SJCRH30 (cell line): ENCODE data around the gene ADGRD1. TPM values are rescaled to one million over a fixed set of nuclear protein-coding genes. Genes with fewer than 3 reads are reported as not detected.

ENCODE experiments used
- DNase-seq, 2 experiments: peaks; one replicate each; pipeline ENCODE4 v3.0.0-alpha.2; 2015 to 2020
- H3K27ac ChIP-seq: fragments of 250-450 bp; sonication (Bioruptor Pico); 2 replicates; pipeline ENCODE4 v1.5.1; 2020; ENCODE audit warnings: mild to moderate bottlenecking, moderate library complexity
- H3K27me3 ChIP-seq: fragments of 250-450 bp; sonication (Bioruptor Pico); 2 replicates; pipeline ENCODE4 v1.5.1; 2020; ENCODE audit warnings: mild to moderate bottlenecking, moderate library complexity
- H3K36me3 ChIP-seq: fragments of 250-450 bp; sonication (Bioruptor Pico); 2 replicates; pipeline ENCODE4 v1.5.1; 2020; ENCODE audit warnings: mild to moderate bottlenecking, moderate library complexity
- H3K4me1 ChIP-seq: fragments of 250-450 bp; sonication (Bioruptor Pico); 2 replicates; pipeline ENCODE4 v1.5.1; 2020; ENCODE audit warnings: mild to moderate bottlenecking, moderate library complexity
- H3K4me3 ChIP-seq: fragments of 250-450 bp; sonication (Bioruptor Pico); 2 replicates; pipeline ENCODE4 v1.5.1; 2020; ENCODE audit warnings: mild to moderate bottlenecking, moderate library complexity
- H3K9me3 ChIP-seq: fragments of 250-450 bp; sonication (Bioruptor Pico); replicated peaks from 2 replicates; pipeline ENCODE4 v1.5.1; 2020; ENCODE audit warnings: mild to moderate bottlenecking, moderate library complexity
- total RNA-seq: library from RNA; depleted of rRNA; stranded (reverse); fragments of >200 nt; shearing (Covaris generic); gene quantifications from 2 replicates; pipeline ENCODE4 v1.2.3, GENCODE V29; 2014

Gene ADGRD1
- total RNA-seq, 1 experiment from 2014 or later = 0.36 TPM

DNA sequence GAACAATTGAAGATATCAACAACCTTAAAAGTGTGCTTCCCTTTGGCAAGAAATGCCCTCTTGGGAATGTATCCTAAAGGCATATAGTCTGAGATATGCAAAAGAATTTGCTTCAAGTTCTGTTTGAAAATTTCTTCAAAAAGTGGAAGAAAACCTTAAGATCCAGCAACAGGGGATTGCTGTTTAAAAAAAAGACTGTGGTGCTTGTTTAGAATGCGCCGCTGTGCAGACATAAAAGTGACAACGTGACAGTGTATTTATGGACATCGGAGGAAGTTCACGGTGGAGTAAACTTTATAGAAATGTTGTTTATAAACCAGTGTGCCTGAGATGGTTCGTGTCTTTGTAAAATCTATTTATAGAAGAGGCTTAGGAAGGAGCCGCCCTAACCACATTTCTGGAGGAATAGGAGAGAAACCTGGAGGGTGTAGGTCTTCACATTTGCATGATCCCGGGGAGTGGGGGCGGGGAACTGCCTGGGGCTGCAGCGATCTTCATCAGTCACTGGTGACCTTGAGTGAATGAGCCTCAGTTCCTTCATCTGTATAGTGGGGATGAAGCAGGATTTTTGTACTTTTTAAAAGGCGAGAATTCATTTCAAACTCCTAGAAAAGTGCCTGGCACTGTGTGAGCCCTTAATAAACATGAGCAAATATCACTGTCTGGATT is 27.5 kb downstream of the ADGRD1 start:
- no peaks in the 10 kb centered on the region for H3K4me1 ChIP-seq
- H3K27me3 ChIP-seq = 0 out of 2 replicates have a peak, but pooled peaks cover 2% of the 10 kb centered on the region
- no peaks in the 10 kb centered on the region for H3K36me3 ChIP-seq
- no peak overlapping the region for H3K4me3 ChIP-seq
- no peak for DNase-seq
- H3K27ac ChIP-seq = no peak overlapping the region
- H3K9me3 ChIP-seq = no peaks in the 10 kb centered on the region

DNA sequence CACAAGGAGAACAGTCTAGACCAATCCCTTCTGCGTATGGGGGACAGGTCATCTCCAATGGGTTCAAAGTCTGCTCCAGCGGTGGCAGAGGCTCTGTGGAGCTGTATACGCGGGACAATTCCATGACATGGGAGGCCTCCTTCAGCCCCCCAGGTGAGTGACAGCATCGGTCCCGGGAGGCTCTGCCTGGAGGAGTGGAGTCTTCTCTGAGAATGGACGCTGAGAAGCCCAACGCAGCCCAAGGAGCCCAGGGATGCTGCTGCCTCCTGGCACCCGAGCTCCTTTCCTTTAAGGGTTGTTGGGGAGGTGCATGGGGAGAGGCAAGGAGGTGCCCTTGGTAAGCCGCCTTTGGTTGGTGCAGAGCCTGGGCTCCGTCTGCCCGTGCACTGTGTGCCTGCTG is 28.2 kb downstream of the ADGRD1 start:
- no peak for DNase-seq
- H3K9me3 ChIP-seq = no peaks in the 10 kb centered on the region
- H3K27me3 ChIP-seq = 0 out of 2 replicates have a peak, but pooled peaks cover 4% of the 10 kb centered on the region
- H3K4me3 ChIP-seq = no peak overlapping the region
- no peaks in the 10 kb centered on the region for H3K4me1 ChIP-seq
- no peaks in the 10 kb centered on the region for H3K36me3 ChIP-seq
- no peak overlapping the region for H3K27ac ChIP-seq

DNA sequence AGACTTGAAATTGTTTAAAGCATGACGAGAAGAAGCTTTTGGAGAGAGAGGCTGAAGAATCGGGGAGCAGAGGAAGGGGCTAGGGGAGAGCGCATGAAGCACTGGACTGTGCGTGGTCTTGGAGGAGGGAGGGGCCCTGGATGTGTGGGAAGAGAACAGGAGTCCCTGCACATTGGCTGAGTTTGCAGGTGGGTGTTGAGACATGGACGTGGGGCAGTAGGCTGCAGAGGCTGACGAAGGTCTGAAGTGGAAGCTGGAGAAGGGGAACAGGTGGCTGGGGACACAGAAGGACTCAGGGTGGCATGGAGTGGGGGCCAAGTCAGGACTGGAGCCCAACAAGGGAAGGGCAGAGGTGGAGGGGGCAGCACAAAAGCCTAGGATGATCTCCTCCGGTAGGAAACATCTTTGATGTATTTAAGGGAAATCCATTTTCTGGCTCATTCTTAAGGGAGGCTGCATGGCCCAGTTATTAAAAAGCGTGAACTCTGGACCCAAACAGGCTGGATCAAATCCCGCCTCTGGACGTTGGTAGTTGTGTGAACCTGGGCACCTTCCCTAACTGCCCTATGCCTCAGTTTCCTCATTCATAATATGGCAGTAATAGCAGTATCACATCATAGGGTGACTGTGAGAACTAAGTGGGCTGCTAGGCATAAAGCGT is 29.0 kb downstream of the ADGRD1 start:
- no peaks in the 10 kb centered on the region for H3K36me3 ChIP-seq
- no peaks in the 10 kb centered on the region for H3K9me3 ChIP-seq
- H3K4me1 ChIP-seq = no peaks in the 10 kb centered on the region
- DNase-seq = no peak
- H3K27me3 ChIP-seq = 0 out of 2 replicates have a peak, but pooled peaks cover 5% of the 10 kb centered on the region
- H3K27ac ChIP-seq = no peak overlapping the region
- no peak overlapping the region for H3K4me3 ChIP-seq

DNA sequence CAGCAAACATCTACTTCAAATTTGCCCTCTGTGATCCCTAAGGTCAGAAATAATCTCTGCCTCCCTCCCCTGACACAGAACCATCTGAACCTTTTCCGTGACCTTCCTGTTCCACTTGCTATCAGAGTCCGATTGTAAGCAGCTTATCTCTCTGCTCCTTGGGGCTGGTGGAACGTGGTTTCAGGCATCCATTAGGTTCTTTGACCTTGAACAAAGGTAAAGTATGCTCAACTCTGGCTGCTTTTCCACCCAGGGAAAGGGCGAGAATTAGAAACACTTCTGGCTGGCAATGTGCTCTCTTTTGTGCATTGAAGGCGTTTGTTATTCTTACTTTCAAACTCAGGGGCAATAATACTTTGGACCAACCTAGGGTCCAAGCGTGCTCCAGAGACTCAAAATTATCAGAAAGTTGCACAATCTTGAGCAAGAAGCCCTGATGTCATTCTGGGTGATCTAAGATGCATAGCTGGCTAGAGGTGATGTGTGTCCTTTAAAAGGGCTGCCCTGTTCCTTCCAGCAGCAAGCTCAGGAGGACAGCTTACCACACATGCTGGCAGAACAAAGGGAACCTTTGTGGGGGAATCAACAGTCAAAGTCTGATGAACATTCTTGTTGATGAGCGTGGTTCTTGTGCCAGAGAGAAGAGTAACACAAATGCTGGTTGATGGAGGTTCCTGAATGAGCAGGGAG is 29.8 kb downstream of the ADGRD1 start:
- H3K27ac ChIP-seq = no peak overlapping the region
- DNase-seq = no peak

DNA sequence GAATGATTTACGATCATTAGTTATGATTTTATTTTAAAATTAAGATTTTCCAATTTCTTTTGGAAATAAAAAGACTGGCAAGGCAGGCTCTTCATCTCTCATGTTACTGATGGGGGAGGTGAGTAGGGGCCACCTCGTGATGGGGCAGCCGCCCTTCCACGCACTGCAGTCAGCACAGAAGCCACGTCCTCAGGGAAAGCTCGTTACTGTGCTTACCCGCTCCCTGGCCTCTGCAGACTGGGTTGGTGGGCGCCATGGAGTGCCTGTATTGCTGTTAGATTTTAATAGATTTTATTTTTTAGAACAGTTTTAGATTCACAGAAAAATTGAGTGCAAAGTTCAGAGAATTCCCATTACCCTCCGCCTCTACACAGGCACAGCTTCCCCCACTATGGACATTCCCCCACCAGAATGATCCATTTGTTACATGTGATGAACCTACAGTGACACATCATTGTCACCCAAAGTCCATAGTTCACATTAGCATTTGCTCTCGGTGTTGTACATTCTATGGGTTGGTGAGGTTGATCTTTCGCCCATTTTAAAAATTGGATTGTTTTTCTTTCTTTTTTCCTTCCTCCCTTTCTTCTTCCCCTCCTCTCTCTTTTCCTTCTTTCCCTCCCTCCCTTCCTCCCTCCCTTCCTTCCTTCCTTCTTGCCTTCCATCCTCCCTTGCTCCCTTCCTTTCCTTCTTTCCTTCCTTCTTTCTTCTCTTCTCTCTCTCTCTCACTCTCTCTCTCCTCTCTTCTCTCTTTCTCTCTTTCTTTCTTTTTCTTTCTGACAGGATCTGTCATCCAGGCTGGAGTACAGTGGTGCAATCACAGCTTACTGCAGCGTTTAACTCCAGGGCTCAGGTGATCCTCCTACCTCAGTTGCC is 30.7 kb downstream of the ADGRD1 start:
- H3K4me3 ChIP-seq = no peak overlapping the region
- no peaks in the 10 kb centered on the region for H3K4me1 ChIP-seq
- DNase-seq = no peak
- no peak overlapping the region for H3K27ac ChIP-seq
- H3K27me3 ChIP-seq = 0 out of 2 replicates have a peak, but pooled peaks cover 3% of the 10 kb centered on the region
- H3K9me3 ChIP-seq = no peaks in the 10 kb centered on the region
- H3K36me3 ChIP-seq = no peaks in the 10 kb centered on the region

More for the DNA sequence above, 29.8 kb downstream of the ADGRD1 start:
- no peaks in the 10 kb centered on the region for H3K36me3 ChIP-seq
- H3K4me3 ChIP-seq = no peak overlapping the region
- 0 out of 2 replicates have a peak, but pooled peaks cover 5% of the 10 kb centered on the region for H3K27me3 ChIP-seq
- H3K9me3 ChIP-seq = no peaks in the 10 kb centered on the region
- H3K4me1 ChIP-seq = no peaks in the 10 kb centered on the region

DNA sequence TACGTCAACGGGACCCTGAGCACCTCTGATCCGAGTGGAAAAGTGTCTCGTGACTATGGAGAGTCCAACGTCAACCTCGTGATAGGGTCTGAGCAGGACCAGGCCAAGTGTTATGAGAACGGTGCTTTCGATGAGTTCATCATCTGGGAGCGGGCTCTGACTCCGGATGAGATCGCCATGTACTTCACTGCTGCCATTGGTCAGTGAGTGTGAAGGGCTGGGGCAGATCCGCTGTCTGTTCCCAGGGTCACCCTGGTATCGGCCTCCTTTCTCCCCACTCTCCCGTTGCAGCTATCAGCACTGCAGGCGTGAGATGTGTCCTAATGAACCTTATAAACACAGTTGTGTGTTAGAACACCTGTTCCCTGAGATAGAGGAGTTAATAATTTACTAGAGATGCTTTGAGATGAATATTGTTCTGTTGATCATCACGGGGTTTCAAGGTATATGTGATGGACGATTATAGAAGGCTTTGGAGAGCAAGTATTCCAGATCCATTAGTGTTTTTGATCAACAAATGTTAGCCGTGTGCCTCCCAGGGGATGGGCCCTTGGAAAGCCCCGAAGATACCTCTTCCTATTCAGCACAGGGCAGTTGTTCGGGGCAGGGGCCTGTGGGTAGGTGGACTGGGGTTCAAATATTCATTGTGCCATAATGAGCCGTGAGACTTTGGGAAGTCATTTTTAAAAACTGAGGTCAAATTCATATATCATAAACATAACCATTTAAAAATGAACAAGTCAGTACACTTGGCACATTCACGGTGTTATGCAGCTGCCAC is 33.6 kb downstream of the ADGRD1 start:
- Histone ChIP-seq H3K9me3 (no peaks in the 10 kb centered on the region), H3K4me1 (no peaks in the 10 kb centered on the region), H3K27me3 (0 out of 2 replicates have a peak, but pooled peaks cover 3% of the 10 kb centered on the region), H3K27ac (no peak overlapping the region), H3K4me3 (no peak overlapping the region), H3K36me3 (no peaks in the 10 kb centered on the region)
- DNase-seq = no peak

DNA sequence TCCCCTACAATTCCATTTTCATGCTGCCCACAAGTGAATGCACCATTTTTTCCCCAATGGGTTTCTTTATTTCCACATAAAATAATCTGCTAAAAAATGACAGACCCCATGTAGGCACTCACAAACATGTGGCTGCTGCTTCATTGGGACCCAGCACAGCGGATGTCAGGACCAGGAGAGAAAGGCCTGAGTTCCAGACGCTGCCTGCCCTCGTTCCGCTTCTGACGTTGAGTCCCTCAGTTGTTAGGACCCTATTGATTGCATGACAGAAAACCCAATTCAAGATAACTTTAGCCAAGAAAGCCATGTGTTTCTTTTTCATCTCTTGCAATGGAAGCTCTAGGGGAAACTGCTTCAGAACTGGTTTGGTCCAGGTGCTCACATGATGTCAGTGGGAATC is 34.6 kb downstream of the ADGRD1 start:
- no peak overlapping the region for H3K4me3 ChIP-seq

DNA sequence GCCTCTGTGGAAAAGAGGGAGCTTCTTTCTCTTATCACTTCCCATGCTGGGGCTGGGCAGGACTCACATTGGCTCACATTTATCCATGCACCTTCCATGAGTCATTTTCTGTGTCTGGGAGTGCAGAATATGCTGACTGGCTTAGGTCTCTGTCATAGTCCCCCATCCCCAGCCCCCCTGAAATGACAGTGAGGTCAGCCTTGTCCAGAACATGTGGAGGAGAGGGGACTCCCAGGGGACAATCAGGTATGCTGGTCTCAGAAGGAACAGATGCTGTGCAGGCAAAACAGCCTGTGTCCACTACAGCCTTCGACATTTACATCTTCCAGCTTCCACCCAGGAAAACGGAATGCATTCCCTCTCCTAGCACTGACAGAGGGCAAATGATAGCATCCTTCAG is 35.0 kb downstream of the ADGRD1 start:
- H3K27ac ChIP-seq = no peak overlapping the region
- H3K4me3 ChIP-seq = no peak overlapping the region

More for the DNA sequence above, 34.6 kb downstream of the ADGRD1 start:
- Histone ChIP-seq H3K27ac (no peak overlapping the region), H3K27me3 (0 out of 2 replicates have a peak, but pooled peaks cover 3% of the 10 kb centered on the region), H3K36me3 (no peaks in the 10 kb centered on the region), H3K4me1 (no peaks in the 10 kb centered on the region), H3K9me3 (no peaks in the 10 kb centered on the region)
- no peak for DNase-seq

DNA sequence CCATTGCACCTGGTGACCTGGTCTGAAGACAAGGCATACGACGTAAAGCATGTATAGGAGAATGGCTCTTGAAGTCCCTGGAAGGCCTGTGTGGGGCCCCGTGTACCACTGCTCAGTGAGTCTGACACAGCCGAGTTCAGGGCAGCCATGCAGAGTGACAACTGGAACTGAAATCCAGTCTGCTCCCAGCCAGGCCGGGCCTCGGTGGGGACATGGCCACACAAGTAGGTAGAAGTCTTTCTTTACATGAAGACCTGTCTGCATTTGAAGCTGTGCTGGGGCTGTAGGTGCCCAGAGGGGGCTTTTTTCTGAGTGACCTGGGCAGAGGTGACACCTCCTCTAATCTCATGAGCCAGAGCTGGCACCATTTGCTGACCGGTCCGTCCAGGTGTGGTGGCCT is 35.7 kb downstream of the ADGRD1 start:
- H3K27me3 ChIP-seq = 0 out of 2 replicates have a peak, but pooled peaks cover 3% of the 10 kb centered on the region
- no peak overlapping the region for H3K27ac ChIP-seq
- H3K9me3 ChIP-seq = no peaks in the 10 kb centered on the region
- no peaks in the 10 kb centered on the region for H3K4me1 ChIP-seq
- no peak for DNase-seq
- H3K36me3 ChIP-seq = no peaks in the 10 kb centered on the region
- H3K4me3 ChIP-seq = no peak overlapping the region

More for the DNA sequence above, 35.0 kb downstream of the ADGRD1 start:
- H3K4me1 ChIP-seq = no peaks in the 10 kb centered on the region
- no peak for DNase-seq
- no peaks in the 10 kb centered on the region for H3K9me3 ChIP-seq
- H3K36me3 ChIP-seq = no peaks in the 10 kb centered on the region
- 0 out of 2 replicates have a peak, but pooled peaks cover 3% of the 10 kb centered on the region for H3K27me3 ChIP-seq

DNA sequence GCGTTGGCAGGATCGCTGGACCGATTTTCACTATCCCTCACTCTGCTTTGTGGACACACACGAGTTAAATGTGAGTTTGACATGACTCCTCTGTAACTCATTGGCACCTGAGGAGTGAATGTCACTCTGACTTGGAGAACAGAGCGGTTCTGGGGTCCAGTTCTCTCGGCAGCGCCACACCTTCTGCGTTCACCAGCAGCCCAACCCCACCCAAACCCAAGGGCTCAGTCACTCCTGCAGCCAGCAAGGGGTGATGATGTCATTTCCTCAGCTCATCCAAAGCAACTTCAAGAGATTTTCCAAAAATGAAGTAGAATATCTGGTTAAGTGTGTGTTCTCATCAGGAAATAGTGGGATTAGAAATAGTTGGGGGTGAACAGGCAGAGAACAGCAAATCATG is 36.3 kb downstream of the ADGRD1 start:
- no peak overlapping the region for H3K27ac ChIP-seq
- no peaks in the 10 kb centered on the region for H3K4me1 ChIP-seq
- DNase-seq = no peak
- H3K27me3 ChIP-seq = 0 out of 2 replicates have a peak, but pooled peaks cover 3% of the 10 kb centered on the region
- H3K9me3 ChIP-seq = no peaks in the 10 kb centered on the region
- H3K4me3 ChIP-seq = no peak overlapping the region
- no peaks in the 10 kb centered on the region for H3K36me3 ChIP-seq

DNA sequence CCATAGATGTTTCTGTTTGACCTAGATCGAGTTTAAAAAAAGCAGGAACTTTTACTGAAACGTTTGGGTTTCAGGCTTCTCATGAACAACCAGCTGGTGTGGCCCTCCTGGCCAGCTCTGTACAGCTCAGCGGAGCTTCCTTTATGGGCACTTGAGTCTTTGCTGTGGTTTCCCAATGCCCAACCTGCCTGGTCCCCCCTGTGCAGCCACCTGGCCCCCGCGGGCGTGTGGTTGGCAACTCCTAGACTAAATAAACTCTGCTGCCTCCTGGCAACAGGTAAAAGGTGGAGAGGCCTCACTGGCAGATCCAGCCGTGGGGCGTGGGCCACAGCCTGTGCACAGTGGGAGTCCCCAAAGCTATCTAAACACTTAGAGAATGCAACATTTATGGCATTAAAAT is 38.7 kb downstream of the ADGRD1 start:
- no peak for DNase-seq
- H3K9me3 ChIP-seq = no peaks in the 10 kb centered on the region

DNA sequence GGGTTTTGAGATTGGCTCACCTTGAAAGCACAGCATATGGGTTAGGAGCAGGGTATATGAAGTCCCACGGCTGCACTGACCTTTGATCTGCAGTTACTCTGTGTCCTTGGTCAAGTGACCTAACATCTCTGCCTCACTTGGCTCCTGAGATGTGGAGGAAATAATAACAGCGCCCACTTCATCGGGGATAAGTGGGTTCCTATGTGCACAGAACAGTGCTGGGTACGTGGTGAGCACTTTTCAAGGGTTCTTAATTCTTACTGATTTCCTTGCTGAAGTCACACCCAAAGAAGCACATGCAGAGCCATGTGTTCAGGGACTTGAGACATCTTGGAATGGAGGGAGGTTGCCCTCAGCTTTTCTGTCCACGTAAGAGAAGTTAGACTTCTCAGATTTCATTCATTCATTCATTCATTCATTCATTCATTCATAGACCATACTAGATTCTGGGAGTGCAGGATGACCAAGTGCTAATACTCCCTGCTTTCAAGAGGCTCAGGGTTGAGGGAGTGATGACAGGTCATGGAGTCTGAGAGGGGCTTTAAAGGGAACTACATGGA is 39.4 kb downstream of the ADGRD1 start:
- Histone ChIP-seq H3K4me3 (no peak overlapping the region), H3K27me3 (no peaks in the 10 kb centered on the region), H3K4me1 (no peaks in the 10 kb centered on the region), H3K9me3 (no peaks in the 10 kb centered on the region), H3K36me3 (no peaks in the 10 kb centered on the region), H3K27ac (no peak overlapping the region)
- no peak for DNase-seq

More for the DNA sequence above, 38.7 kb downstream of the ADGRD1 start:
- H3K4me1 ChIP-seq = no peaks in the 10 kb centered on the region
- no peaks in the 10 kb centered on the region for H3K36me3 ChIP-seq
- no peaks in the 10 kb centered on the region for H3K27me3 ChIP-seq
- no peak overlapping the region for H3K4me3 ChIP-seq
- no peak overlapping the region for H3K27ac ChIP-seq

DNA sequence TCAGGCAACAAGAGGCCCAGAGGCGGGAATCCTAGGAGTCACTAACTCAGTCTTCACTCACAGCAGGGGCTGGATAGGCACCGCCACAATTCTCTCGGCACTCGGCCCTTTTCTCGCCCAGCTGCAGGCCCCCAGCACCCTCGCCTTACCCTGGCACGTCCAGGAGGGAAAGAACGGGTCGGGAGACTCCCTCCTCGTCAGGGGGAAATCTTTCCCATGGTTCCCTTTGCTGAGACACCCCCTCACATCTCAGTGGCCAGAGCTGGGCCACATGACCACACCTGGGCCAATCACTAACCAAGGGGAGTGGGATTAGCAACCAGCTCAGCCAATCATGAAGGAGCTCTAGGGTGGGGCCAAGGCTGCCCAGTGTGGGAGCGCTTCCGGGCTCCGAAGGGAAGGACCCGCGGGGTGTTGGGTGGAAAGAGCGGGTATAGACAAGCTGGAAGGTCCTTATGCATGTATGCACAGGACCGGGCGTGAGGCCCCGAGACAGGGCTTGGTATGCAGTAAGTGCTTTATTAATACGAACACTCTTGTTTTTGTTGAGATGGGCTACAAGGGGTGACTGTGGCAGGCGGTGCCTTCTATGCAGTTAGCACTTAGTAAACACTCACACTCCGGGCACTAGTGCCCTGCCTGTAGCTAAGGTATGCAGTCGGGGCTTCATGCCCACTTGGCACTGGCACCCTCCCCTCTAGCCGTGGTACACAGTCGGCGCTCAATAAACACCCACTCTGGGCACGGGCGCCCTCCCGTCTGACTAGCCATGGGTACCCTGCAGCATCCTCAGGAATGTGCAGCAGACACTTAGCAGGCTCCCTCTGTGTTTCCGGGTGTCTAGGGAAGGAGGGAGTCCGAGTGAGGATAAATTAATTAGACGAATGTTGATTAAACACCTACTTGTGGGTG is 40.3 kb downstream of the ADGRD1 start:
- no peaks in the 10 kb centered on the region for H3K9me3 ChIP-seq

More for the DNA sequence above, 40.3 kb downstream of the ADGRD1 start:
- no peaks in the 10 kb centered on the region for H3K27me3 ChIP-seq
- no peaks in the 10 kb centered on the region for H3K36me3 ChIP-seq
- H3K4me1 ChIP-seq = no peaks in the 10 kb centered on the region
- no peak for DNase-seq
- H3K27ac ChIP-seq = no peak overlapping the region
- no peak overlapping the region for H3K4me3 ChIP-seq
